GM12878 (cell line): ENCODE measurements around the gene PRTN3. TPM values are rescaled to one million over a fixed set of nuclear protein-coding genes. Genes with fewer than 3 reads are reported as not detected.

ENCODE experiments used
- ATAC-seq: fragments of 200-7000 bp; cut with Tn5 transposase; 3 replicates; pipeline ENCODE4 v1.9.1; 2020; ENCODE audit warnings: mild to moderate bottlenecking, moderate library complexity
- BruUV-seq: library from RNA; stranded (reverse); fragments of 400-500 nt; replicated peaks from 2 replicates; lab custom pipeline; 2021; lab: Mats Ljungman, UMichigan
- CTCF ChIA-PET: fragments of 300-600 bp; sonication (Branson Sonifier 250); formaldehyde crosslinking; extraction: SDS; loops from one replicate; lab custom pipeline; 2021; ENCODE audit warnings: inconsistent platforms; lab: Yijun Ruan, JAX
- POLR2A ChIA-PET: fragments of 350-600 bp; formaldehyde crosslinking; extraction: SDS; loops from one replicate; lab custom pipeline; 2021; ENCODE audit warnings: inconsistent platforms; lab: Charles Lee
- RAD21 ChIA-PET: fragments of 300-600 bp; sonication (Branson Sonifier 250); formaldehyde crosslinking; loops from one replicate; lab custom pipeline; 2023; ENCODE audit warnings: antibody characterized with exemption; ENCODE audit not compliant: unreplicated experiment; lab: Charles Lee
- SMC1A ChIA-PET: fragments of 300-600 bp; sonication (Branson Sonifier 250); formaldehyde crosslinking; loops from one replicate; lab custom pipeline; 2023; ENCODE audit not compliant: unreplicated experiment, uncharacterized antibody; lab: Charles Lee
- DNase-seq: peaks from one replicate; pipeline ENCODE4 v3.0.0-alpha.2; 2011; ENCODE audit warnings: low read depth, low spot score
- FAIRE-seq: peaks from 3 replicates; lab custom pipeline; 2011; peaks lifted over from hg19 to GRCh38; lab: Jason Lieb, UNC
- H2AFZ ChIP-seq: 2 replicates; pipeline ENCODE4 v1.6.0; 2011; ENCODE audit warnings: low read depth, low read length, control low read depth; ENCODE audit not compliant: control insufficient read depth
- H3K27ac ChIP-seq: 2 replicates; pipeline ENCODE4 v1.5.1; 2011; ENCODE audit warnings: control low read depth; ENCODE audit not compliant: control insufficient read depth, insufficient read depth
- H3K27me3 ChIP-seq, 2 experiments: replicated peaks in 1 of 2; 2 replicates each; pipeline versions ENCODE4 v1.6.0 to v1.6.1; 2011; ENCODE audit warnings: low read length in 1 of 2; ENCODE audit not compliant: control insufficient read depth in 2 of 2, insufficient read depth in 2 of 2
- H3K36me3 ChIP-seq, 2 experiments: 2 replicates each; pipeline ENCODE4 v1.5.1; 2011; ENCODE audit warnings: low read length in 1 of 2; ENCODE audit not compliant: control insufficient read depth in 2 of 2, insufficient read depth in 2 of 2
- H3K4me1 ChIP-seq: 2 replicates; pipeline ENCODE4 v1.6.1; 2011; ENCODE audit warnings: mild to moderate bottlenecking, low read length, moderate library complexity, mixed read lengths; ENCODE audit not compliant: control insufficient read depth, insufficient read depth
- H3K4me2 ChIP-seq: 2 replicates; pipeline ENCODE4 v1.6.0; 2011; ENCODE audit warnings: control low read depth; ENCODE audit not compliant: control insufficient read depth, insufficient read depth
- H3K4me3 ChIP-seq: fragments of 200-600 bp; sonication (generic); 2 replicates; pipeline ENCODE4 v1.5.1; 2016
- H3K79me2 ChIP-seq: 2 replicates; pipeline ENCODE4 v1.6.0; 2011; ENCODE audit warnings: low read length; ENCODE audit not compliant: control insufficient read depth, insufficient read depth
- H3K9ac ChIP-seq: 2 replicates; pipeline ENCODE4 v1.8.0; 2011; ENCODE audit warnings: low read length, control low read depth, mixed read lengths; ENCODE audit not compliant: control insufficient read depth, insufficient read depth
- H3K9me3 ChIP-seq: replicated peaks from 3 replicates; pipeline ENCODE4 v1.5.1; 2011; ENCODE audit warnings: mild to moderate bottlenecking, low read length; ENCODE audit not compliant: control insufficient read depth, insufficient read depth
- H4K20me1 ChIP-seq: 2 replicates; pipeline ENCODE4 v1.6.0; 2011; ENCODE audit not compliant: control insufficient read depth, insufficient read depth
- ATF3 ChIP-seq: IDR thresholded peaks from 2 replicates; pipeline ENCODE4 v1.6.1; 2011; ENCODE audit warnings: low read depth, mild to moderate bottlenecking, low read length, moderate library complexity, borderline replicate concordance; ENCODE audit errors: extremely low read depth
- CBX3 ChIP-seq: fragments of 200-600 bp; sonication (generic); IDR thresholded peaks from 2 replicates; pipeline ENCODE4 v1.6.1; 2016; ENCODE audit warnings: low read depth, borderline replicate concordance
- ETV6 ChIP-seq, 2 experiments: fragments of 450-650 bp in 1 of 2; IDR thresholded peaks in 1 of 2; conservative IDR thresholded peaks in 1 of 2; 2 replicates each; pipeline ENCODE4 v1.6.1; 2014; ENCODE audit warnings: antibody characterized with exemption in 1 of 2, borderline replicate concordance in 1 of 2, low read depth in 1 of 2, mild to moderate bottlenecking in 1 of 2, moderate library complexity in 1 of 2
- GABPA ChIP-seq: IDR thresholded peaks from 2 replicates; pipeline ENCODE4 v1.6.1; 2014; ENCODE audit warnings: antibody characterized with exemption, low read depth, mild to moderate bottlenecking, inconsistent platforms
- LARP7 ChIP-seq: fragments of 450-650 bp; IDR thresholded peaks from 2 replicates; pipeline ENCODE4 v1.6.1; 2017; ENCODE audit warnings: mild to moderate bottlenecking
- MYB ChIP-seq: fragments of 150-350 bp; IDR thresholded peaks from 2 replicates; pipeline ENCODE4 v1.6.1; 2014; ENCODE audit warnings: mild to moderate bottlenecking, low read depth, low read length, borderline replicate concordance
- NFXL1 ChIP-seq: fragments of 450-650 bp; IDR thresholded peaks from 2 replicates; pipeline ENCODE4 v1.6.1; 2017; ENCODE audit warnings: antibody characterized with exemption, mild to moderate bottlenecking, borderline replicate concordance
- PML ChIP-seq: IDR thresholded peaks from 2 replicates; pipeline ENCODE4 v1.6.1; 2012; ENCODE audit warnings: low read length, inconsistent platforms
- RCOR1 ChIP-seq: conservative IDR thresholded peaks from 2 replicates; pipeline ENCODE4 v1.6.1; 2012; ENCODE audit warnings: low read depth, low read length, improper control_type of control experiment
- RELB ChIP-seq: fragments of 450-650 bp; IDR thresholded peaks from 2 replicates; pipeline ENCODE4 v1.6.1; 2017; ENCODE audit warnings: low read depth, mild to moderate bottlenecking, moderate library complexity
- SMARCA5 ChIP-seq: fragments of 450-650 bp; IDR thresholded peaks from 2 replicates; pipeline ENCODE4 v1.6.1; 2017; ENCODE audit warnings: mild to moderate bottlenecking
- SREBF1 ChIP-seq: IDR thresholded peaks from 2 replicates; pipeline ENCODE4 v1.6.1; 2012; ENCODE audit warnings: mild to moderate bottlenecking, low read length
- SRF ChIP-seq, 2 experiments: IDR thresholded peaks; 2 replicates each; pipeline ENCODE4 v1.6.1; 2011; ENCODE audit warnings: low read depth in 2 of 2, low read length in 2 of 2, mild to moderate bottlenecking in 1 of 2, moderate library complexity in 1 of 2
- ZBTB40 ChIP-seq: fragments of 450-650 bp; IDR thresholded peaks from 2 replicates; pipeline ENCODE4 v1.6.1; 2016; ENCODE audit warnings: mild to moderate bottlenecking, moderate library complexity, borderline replicate concordance
- ZNF217 ChIP-seq: fragments of 450-650 bp; IDR thresholded peaks from 2 replicates; pipeline ENCODE4 v1.6.1; 2017; ENCODE audit warnings: antibody characterized with exemption, mild to moderate bottlenecking
- WGBS: methylation state at CpG from one replicate; pipeline ENCODE4 v1.1.6; 2016; ENCODE audit warnings: low lambda C conversion rate; ENCODE audit not compliant: insufficient replicate concordance, insufficient coverage; ENCODE audit errors: missing lambda C conversion rate; 5-methylcytosine and 5-hydroxymethylcytosine counted together
- in situ Hi-C: fragments of 300-500 bp; cut with MboI; formaldehyde crosslinking; loops from 9 replicates; pipeline ENCODE4 v1.14.3; 2018; ENCODE audit warnings: mixed read lengths
- intact Hi-C: fragments of 100-400 bp; cut with micrococcal nuclease; formaldehyde crosslinking; loops from one replicate; pipeline ENCODE4 v1.14.2; 2022; ENCODE audit not compliant: unreplicated experiment
- polyA plus RNA-seq, 11 experiments: library from polyadenylated mRNA; depleted of rRNA in 4 of 11; unstranded in 6 of 11; stranded (reverse) in 5 of 11; fragments of >200 nt; fragmentation: Nextera tagmentation in 4 of 11; fragmentation: Illumina TruSeq in 1 of 11; extraction: Ambion mirVana in 4 of 11; extraction: Trizol in 1 of 11; gene quantifications; 1 replicate in 1 of 11; 2 replicates in 10 of 11; pipeline versions ENCODE4 v1.2.1 to v1.2.3, GENCODE V29; 2011 to 2016; ENCODE audit warnings: inconsistent platforms in 2 of 11, missing spikeins in 2 of 11, low read depth in 1 of 11
- total RNA-seq, 4 experiments: library from RNA; depleted of rRNA in 3 of 4; stranded (reverse); fragments of >200 nt in 3 of 4; fragmentation: Illumina TruSeq in 1 of 4; extraction: Trizol in 1 of 4; gene quantifications; 2 replicates each; pipeline versions ENCODE4 v1.2.1 to v1.2.3, GENCODE V29; 2013 to 2021

Gene PRTN3
- total and polyA plus RNA-seq, 10 of the 15 experiments (the other 5 are each of a cell fraction or from before 2014, with no cell fraction given) = 0.08 TPM; not detected in 9

DNA sequence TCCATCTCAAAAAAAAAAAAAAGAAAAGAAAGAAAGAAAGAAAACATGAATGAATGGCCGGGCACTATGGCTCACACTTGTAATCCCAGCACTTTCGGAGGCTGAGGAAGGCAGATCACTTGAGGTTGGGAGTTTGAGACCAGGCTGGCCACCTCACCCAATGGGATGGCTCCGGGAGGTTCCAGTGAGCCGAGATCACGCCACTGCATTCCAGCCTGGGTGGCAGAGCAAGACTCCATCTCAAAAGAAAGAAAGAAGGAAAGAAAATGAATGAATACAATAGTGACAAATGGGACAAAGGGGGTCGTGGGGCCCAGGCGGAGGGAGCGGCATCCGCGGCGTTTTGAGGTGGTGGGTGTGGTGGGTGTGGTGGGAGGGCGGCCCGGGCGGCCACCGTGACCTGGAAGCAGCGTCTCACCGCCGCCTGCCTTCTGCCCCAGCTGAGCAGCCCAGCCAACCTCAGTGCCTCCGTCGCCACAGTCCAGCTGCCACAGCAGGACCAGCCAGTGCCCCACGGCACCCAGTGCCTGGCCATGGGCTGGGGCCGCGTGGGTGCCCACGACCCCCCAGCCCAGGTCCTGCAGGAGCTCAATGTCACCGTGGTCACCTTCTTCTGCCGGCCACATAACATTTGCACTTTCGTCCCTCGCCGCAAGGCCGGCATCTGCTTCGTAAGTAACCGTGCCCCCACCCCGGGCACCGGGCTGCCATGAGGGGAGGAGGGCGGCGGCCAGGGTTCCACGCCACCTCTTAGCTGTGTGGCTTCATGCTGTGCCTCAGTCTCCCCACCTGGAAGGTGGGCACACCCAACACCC lies 5.1 kb downstream of the PRTN3 start:
- ChIA-PET RAD21 (interaction anchor here (1.2 kb wide), 1 partner anchor 60 kb away, joined by 4 read pairs; no protein-coding TSS in a partner anchor), POLR2A (interaction anchor here (0.9 kb wide), 1 partner anchor 167 kb away, joined by 4 read pairs; no protein-coding TSS in a partner anchor), CTCF (interaction anchor here (1.3 kb wide), 1 partner anchor 18 kb away, joined by 3 read pairs; no protein-coding TSS in a partner anchor), SMC1A (no interaction called here)
- no peak overlapping the region for H3K27ac ChIP-seq
- intact Hi-C loops = no loop called here
- H2AFZ ChIP-seq = no peak overlapping the region
- ATAC-seq (no peak), DNase-seq (no peak), FAIRE-seq (no peak)
- H3K79me2 ChIP-seq = no peaks in the 10 kb centered on the region
- TF ChIP-seq LARP7 (no peak), NFXL1 (no peak), ATF3 (no peak), MYB (no peak), ETV6 (conservative IDR thresholded peaks at IDR 0.05 in 1 of 2, IDR thresholded peaks at IDR 0.05 in 1 of 2; ENCODE audit: borderline replicate concordance in 1 of 2, low read depth in 1 of 2) (no peak), CBX3 (no peak), ZNF217 (no peak), SREBF1 (no peak), RCOR1 (no peak), ZBTB40 (no peak), SRF (IDR thresholded peaks at IDR 0.05; ENCODE audit: low read depth in 2 of 2, low read length in 2 of 2) (no peak), SMARCA5 (no peak), GABPA (no peak), PML (no peak), RELB (no peak)
- H3K27me3 ChIP-seq = no peaks in the 10 kb centered on the region; a peak in 1 of 4 replicates
- H3K4me3 ChIP-seq = no peak overlapping the region
- in situ Hi-C loops = no loop called here
- 73% methylated on average over 37 of the region's 37 CpGs for WGBS
- H4K20me1 ChIP-seq = no peaks in the 10 kb centered on the region
- peaks cover 2% of the 10 kb centered on the region; the same call in 1 of the 2 replicates for H3K4me1 ChIP-seq
- no peaks in the 10 kb centered on the region for H3K36me3 ChIP-seq
- no peak overlapping the region for H3K4me2 ChIP-seq
- no TSS peak for BruUV-seq
- H3K9ac ChIP-seq = no peak overlapping the region
- H3K9me3 ChIP-seq = no peaks in the 10 kb centered on the region; the same call in 2 of the 3 replicates
